PFSK-1 (cell line): ENCODE data around the gene USP7.

Experiments used
- POLR2AphosphoS5 ChIP-seq: IDR thresholded peaks from 2 replicates; pipeline ENCODE4 v1.6.1; 2012; ENCODE audit warnings: low read depth, mild to moderate bottlenecking, control low read depth, low read length, moderate library complexity
- SIN3A ChIP-seq: IDR thresholded peaks from 2 replicates; pipeline ENCODE4 v1.6.1; 2012; ENCODE audit warnings: mild to moderate bottlenecking, low read length, moderate library complexity, borderline replicate concordance; ENCODE audit not compliant: insufficient read depth
- TAF1 ChIP-seq: IDR thresholded peaks from 2 replicates; pipeline ENCODE4 v1.6.1; 2012; ENCODE audit warnings: low read length, control low read depth, borderline replicate concordance; ENCODE audit not compliant: insufficient read depth
- TF ChIP-seq, protein P1 (sequence below), 2 experiments: IDR thresholded peaks; 2 replicates each; pipeline versions ENCODE4 v1.6.1 to v1.8.0; 2011 to 2012; ENCODE audit warnings: low read depth in 2 of 2, low read length in 2 of 2, control low read depth in 1 of 2, inconsistent platforms in 1 of 2, mild to moderate bottlenecking in 1 of 2, moderate library complexity in 1 of 2; ENCODE audit not compliant: insufficient read depth in 1 of 2

DNA sequence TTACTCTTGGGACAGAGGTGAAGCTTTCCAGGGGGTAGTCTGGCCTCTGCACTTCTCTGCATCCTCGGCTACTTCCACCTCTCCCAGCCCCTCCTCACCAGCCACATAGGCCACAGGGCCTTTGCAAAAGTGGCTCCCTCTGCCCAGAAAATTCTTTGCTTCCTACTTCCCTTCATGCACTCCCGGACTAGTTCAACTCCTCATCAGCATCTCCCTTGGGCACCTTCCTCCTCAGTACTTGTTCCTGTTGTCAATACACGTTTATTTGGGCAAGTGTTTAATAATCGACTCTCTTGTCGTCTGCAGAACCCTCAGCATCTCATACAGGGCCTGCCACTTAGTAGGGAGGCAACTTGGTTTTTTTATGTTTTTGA, 23.1 kb upstream of the USP7 start:
- TF ChIP-seq POLR2AphosphoS5 (no peak), TAF1 (no peak), SIN3A (no peak)
- TF ChIP-seq, protein P1, sequence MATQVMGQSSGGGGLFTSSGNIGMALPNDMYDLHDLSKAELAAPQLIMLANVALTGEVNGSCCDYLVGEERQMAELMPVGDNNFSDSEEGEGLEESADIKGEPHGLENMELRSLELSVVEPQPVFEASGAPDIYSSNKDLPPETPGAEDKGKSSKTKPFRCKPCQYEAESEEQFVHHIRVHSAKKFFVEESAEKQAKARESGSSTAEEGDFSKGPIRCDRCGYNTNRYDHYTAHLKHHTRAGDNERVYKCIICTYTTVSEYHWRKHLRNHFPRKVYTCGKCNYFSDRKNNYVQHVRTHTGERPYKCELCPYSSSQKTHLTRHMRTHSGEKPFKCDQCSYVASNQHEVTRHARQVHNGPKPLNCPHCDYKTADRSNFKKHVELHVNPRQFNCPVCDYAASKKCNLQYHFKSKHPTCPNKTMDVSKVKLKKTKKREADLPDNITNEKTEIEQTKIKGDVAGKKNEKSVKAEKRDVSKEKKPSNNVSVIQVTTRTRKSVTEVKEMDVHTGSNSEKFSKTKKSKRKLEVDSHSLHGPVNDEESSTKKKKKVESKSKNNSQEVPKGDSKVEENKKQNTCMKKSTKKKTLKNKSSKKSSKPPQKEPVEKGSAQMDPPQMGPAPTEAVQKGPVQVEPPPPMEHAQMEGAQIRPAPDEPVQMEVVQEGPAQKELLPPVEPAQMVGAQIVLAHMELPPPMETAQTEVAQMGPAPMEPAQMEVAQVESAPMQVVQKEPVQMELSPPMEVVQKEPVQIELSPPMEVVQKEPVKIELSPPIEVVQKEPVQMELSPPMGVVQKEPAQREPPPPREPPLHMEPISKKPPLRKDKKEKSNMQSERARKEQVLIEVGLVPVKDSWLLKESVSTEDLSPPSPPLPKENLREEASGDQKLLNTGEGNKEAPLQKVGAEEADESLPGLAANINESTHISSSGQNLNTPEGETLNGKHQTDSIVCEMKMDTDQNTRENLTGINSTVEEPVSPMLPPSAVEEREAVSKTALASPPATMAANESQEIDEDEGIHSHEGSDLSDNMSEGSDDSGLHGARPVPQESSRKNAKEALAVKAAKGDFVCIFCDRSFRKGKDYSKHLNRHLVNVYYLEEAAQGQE (IDR thresholded peaks at IDR 0.05; ENCODE audit: insufficient read depth in 1 of 2, low read depth in 2 of 2, low read length in 2 of 2): no peak
